DOHH2 (cell line): ENCODE results near the gene DIPK2B.

Experiments used
- H3F3A ChIP-seq: fragments of 200-600 bp; sonication (generic), shearing (Covaris generic); 2 replicates; pipeline ENCODE4 v1.6.0; 2016; ENCODE audit warnings: antibody characterized with exemption, mild to moderate bottlenecking; ENCODE audit not compliant: control insufficient read depth, insufficient read depth
- H3K27ac ChIP-seq: fragments of 200-600 bp; sonication (generic); 2 replicates; pipeline ENCODE4 v1.5.1; 2014; ENCODE audit warnings: low read depth, mild to moderate bottlenecking, low read length, moderate library complexity
- H3K27me3 ChIP-seq: fragments of 200-600 bp; sonication (generic); 2 replicates; pipeline ENCODE4 v1.6.1; 2014; ENCODE audit warnings: mild to moderate bottlenecking, low read length, mixed read lengths; ENCODE audit not compliant: control insufficient read depth
- H3K36me3 ChIP-seq: fragments of 200-600 bp; sonication (generic); 2 replicates; pipeline ENCODE4 v1.6.1; 2014; ENCODE audit warnings: mild to moderate bottlenecking, low read length, moderate library complexity, mixed read lengths; ENCODE audit not compliant: control insufficient read depth
- H3K4me1 ChIP-seq: fragments of 200-600 bp; sonication (generic); 2 replicates; pipeline ENCODE4 v1.6.1; 2014; ENCODE audit warnings: mild to moderate bottlenecking, low read length, mixed read lengths; ENCODE audit not compliant: control insufficient read depth
- H3K4me2 ChIP-seq: fragments of 200-600 bp; sonication (generic); 2 replicates; pipeline ENCODE4 v1.6.0; 2014; ENCODE audit warnings: mild to moderate bottlenecking, low read length, moderate library complexity
- H3K4me3 ChIP-seq: fragments of 200-600 bp; sonication (generic); 2 replicates; pipeline ENCODE4 v1.5.1; 2014; ENCODE audit warnings: mild to moderate bottlenecking, low read length, mixed read lengths
- H3K79me2 ChIP-seq: fragments of 200-600 bp; sonication (generic); 2 replicates; pipeline ENCODE4 v1.6.1; 2014; ENCODE audit warnings: mild to moderate bottlenecking, low read length, mixed read lengths; ENCODE audit not compliant: control insufficient read depth
- H3K9me2 ChIP-seq: fragments of 200-600 bp; sonication (generic); replicated peaks from 2 replicates; pipeline ENCODE4 v1.6.1; 2014; ENCODE audit warnings: mild to moderate bottlenecking, low read length, mixed read lengths; ENCODE audit not compliant: control insufficient read depth
- H3K9me3 ChIP-seq: fragments of 200-600 bp; sonication (generic); 2 replicates; pipeline ENCODE4 v1.6.1; 2014; ENCODE audit warnings: antibody characterized with exemption, low read length, mixed read lengths; ENCODE audit not compliant: control insufficient read depth, insufficient read depth
- H4K20me1 ChIP-seq: fragments of 200-600 bp; sonication (generic); 2 replicates; pipeline ENCODE4 v1.6.0; 2014; ENCODE audit warnings: low read depth, mild to moderate bottlenecking, antibody characterized with exemption, low read length, moderate library complexity; ENCODE audit not compliant: control insufficient read depth, insufficient read depth
- CTCF ChIP-seq: fragments of 200-600 bp; sonication (generic); IDR thresholded peaks from one replicate; pipeline ENCODE4 v1.5.1; 2014; ENCODE audit warnings: antibody characterized with exemption, mild to moderate bottlenecking, low read depth, low read length; ENCODE audit not compliant: poor library complexity, severe bottlenecking
- EZH2phosphoT487 ChIP-seq: fragments of 200-600 bp; sonication (generic); IDR thresholded peaks from 2 replicates; pipeline ENCODE4 v1.6.1; 2017; ENCODE audit warnings: borderline replicate concordance, mild to moderate bottlenecking, antibody characterized with exemption, low read length, moderate library complexity, mixed read lengths

Gene DIPK2B

GRCh38 chrX:45164021-45164621, 36.6 kb downstream of the DIPK2B start:
- TF ChIP-seq EZH2phosphoT487 (no peak), CTCF (no peak)
- Histone ChIP-seq H3F3A (no peaks in the 10 kb centered on the region), H3K27me3 (no peaks in the 10 kb centered on the region), H4K20me1 (no peaks in the 10 kb centered on the region), H3K36me3 (no peaks in the 10 kb centered on the region), H3K9me3 (no peaks in the 10 kb centered on the region), H3K4me2 (no peak overlapping the region), H3K27ac (no peak overlapping the region), H3K4me3 (no peak overlapping the region), H3K79me2 (no peaks in the 10 kb centered on the region), H3K4me1 (no peaks in the 10 kb centered on the region), H3K9me2 (no peaks in the 10 kb centered on the region)

GRCh38 chrX:45157647-45158046, 43.0 kb downstream of the DIPK2B start:
- TF ChIP-seq CTCF (no peak), EZH2phosphoT487 (no peak)
- H3K27me3 ChIP-seq, result no peaks in the 10 kb centered on the region
- no peaks in the 10 kb centered on the region for H3K9me2 ChIP-seq
- no peaks in the 10 kb centered on the region for H3K36me3 ChIP-seq
- H3K79me2 ChIP-seq, result no peaks in the 10 kb centered on the region
- H3K9me3 ChIP-seq, result no peaks in the 10 kb centered on the region
- H3K4me1 ChIP-seq, result no peaks in the 10 kb centered on the region
- H3K4me3 ChIP-seq, result no peak overlapping the region
- no peaks in the 10 kb centered on the region for H3F3A ChIP-seq
- no peak overlapping the region for H3K4me2 ChIP-seq
- no peak overlapping the region for H3K27ac ChIP-seq
- no peaks in the 10 kb centered on the region for H4K20me1 ChIP-seq

GRCh38 chrX:45154462-45154861, 46.2 kb downstream of the DIPK2B start:
- Histone ChIP-seq H3K27ac (no peak overlapping the region), H3K4me2 (no peak overlapping the region), H3F3A (no peaks in the 10 kb centered on the region), H3K79me2 (no peaks in the 10 kb centered on the region), H3K4me3 (no peak overlapping the region), H3K9me3 (no peaks in the 10 kb centered on the region), H3K36me3 (no peaks in the 10 kb centered on the region), H3K9me2 (no peaks in the 10 kb centered on the region), H3K27me3 (no peaks in the 10 kb centered on the region), H3K4me1 (no peaks in the 10 kb centered on the region), H4K20me1 (no peaks in the 10 kb centered on the region)
- TF ChIP-seq EZH2phosphoT487 (no peak), CTCF (no peak)

- Histone ChIP-seq H3K4me3 (no peak overlapping the region), H3K79me2 (no peaks in the 10 kb centered on the region), H3K27me3 (no peaks in the 10 kb centered on the region), H3F3A (no peaks in the 10 kb centered on the region), H3K27ac (no peak overlapping the region), H3K36me3 (no peaks in the 10 kb centered on the region), H4K20me1 (no peaks in the 10 kb centered on the region), H3K9me2 (no peaks in the 10 kb centered on the region), H3K4me1 (no peaks in the 10 kb centered on the region), H3K9me3 (no peaks in the 10 kb centered on the region), H3K4me2 (no peak overlapping the region)
- TF ChIP-seq EZH2phosphoT487 (no peak), CTCF (no peak)
Observed at GRCh38 chrX:45154033-45154360, 46.7 kb downstream of the DIPK2B start.
